Endothelial cell of umbilical vein (primary cell): ENCODE measurements around the gene PROC.

Source experiments
- CTCF ChIP-seq, 2 donors: IDR thresholded peaks; 1 replicate in 1 of 2; 2 replicates in 1 of 2; pipeline ENCODE4 v1.5.1; 2011; ENCODE audit warnings: low read length in 2 of 2, mild to moderate bottlenecking in 2 of 2, moderate library complexity in 2 of 2, control low read depth in 1 of 2, inconsistent platforms in 1 of 2, low read depth in 1 of 2; ENCODE audit not compliant: insufficient read depth in 1 of 2; ENCODE audit errors: extremely low read depth in 1 of 2
- EZH2 ChIP-seq: IDR thresholded peaks from 2 replicates; pipeline ENCODE4 v1.6.1; 2012; ENCODE audit warnings: borderline replicate concordance, low read depth, mild to moderate bottlenecking, moderate library complexity, low read length, inconsistent platforms; ENCODE audit not compliant: severe bottlenecking
- GATA2 ChIP-seq: IDR thresholded peaks from 2 replicates; pipeline ENCODE4 v1.7.0; 2011; ENCODE audit warnings: low read depth, mild to moderate bottlenecking, moderate library complexity, mixed read lengths, low read length; ENCODE audit not compliant: insufficient read length, insufficient read depth
- JUN ChIP-seq: IDR thresholded peaks from 2 replicates; pipeline ENCODE4 v1.6.1; 2011; ENCODE audit warnings: borderline replicate concordance, low read depth; ENCODE audit not compliant: insufficient read length, insufficient read depth
- MAX ChIP-seq: IDR thresholded peaks from 2 replicates; pipeline ENCODE4 v1.6.1; 2011; ENCODE audit not compliant: insufficient read depth, insufficient read length
- MYC ChIP-seq: IDR thresholded peaks from one replicate; pipeline ENCODE4 v1.6.1; 2011; ENCODE audit warnings: mild to moderate bottlenecking, low read depth, low read length
- POLR2A ChIP-seq: IDR thresholded peaks from 2 replicates; pipeline ENCODE4 v1.6.1; 2012; ENCODE audit warnings: low read depth, mild to moderate bottlenecking, control low read depth, low read length
- POLR2AphosphoS5 ChIP-seq: IDR thresholded peaks from 2 replicates; pipeline ENCODE4 v1.6.1; 2012; ENCODE audit warnings: low read depth, mild to moderate bottlenecking, control low read depth, low read length, moderate library complexity; ENCODE audit not compliant: insufficient read depth

- TF ChIP-seq CTCF (IDR thresholded peaks at IDR 0.05; ENCODE audit: extremely low read depth in 1 of 2, insufficient read depth in 1 of 2, low read depth in 1 of 2, low read length in 2 of 2) (no peak), POLR2AphosphoS5 (no peak), POLR2A (no peak), MYC (no peak), MAX (no peak), GATA2 (no peak), EZH2 (no peak), JUN (no peak)
These were observed 51.7 kb downstream of the PROC start for GRCh38 chr2:127469974-127470373.
